HEK293 (cell line): ENCODE measurements around the gene ZNF646.
A peak's percentile ranks its signal among the peaks of the same experiment; 100 is the strongest.

Experiments used
- HIC1 ChIP-seq: fragments of 450-650 bp; formaldehyde crosslinking; IDR thresholded peaks from 2 replicates; pipeline ENCODE4 v1.5.1; 2016; ENCODE audit warnings: missing biosample characterization, missing genetic modification characterization
- OSR2 ChIP-seq: fragments of 450-650 bp; formaldehyde crosslinking; IDR thresholded peaks from 2 replicates; pipeline ENCODE4 v1.5.1; 2016; ENCODE audit warnings: missing biosample characterization, missing genetic modification characterization
- REPIN1 ChIP-seq: fragments of 450-650 bp; formaldehyde crosslinking; IDR thresholded peaks from 2 replicates; pipeline ENCODE4 v1.5.1; 2017; ENCODE audit warnings: missing biosample characterization, missing genetic modification characterization, low read depth
- SALL2 ChIP-seq: fragments of 450-650 bp; formaldehyde crosslinking; IDR thresholded peaks from 2 replicates; pipeline ENCODE4 v1.5.0; 2017; ENCODE audit warnings: missing biosample characterization, mild to moderate bottlenecking, missing genetic modification characterization, borderline replicate concordance
- TSHZ1 ChIP-seq: fragments of 450-650 bp; formaldehyde crosslinking; IDR thresholded peaks from 2 replicates; pipeline ENCODE4 v1.5.1; 2016; ENCODE audit warnings: missing biosample characterization, missing genetic modification characterization, borderline replicate concordance
- YY1 ChIP-seq: fragments of 450-650 bp; formaldehyde crosslinking; IDR thresholded peaks from 2 replicates; pipeline ENCODE4 v1.5.1; 2018; ENCODE audit warnings: missing biosample characterization, missing genetic modification characterization
- ZBTB8A ChIP-seq: fragments of 450-650 bp; formaldehyde crosslinking; IDR thresholded peaks from 2 replicates; pipeline ENCODE4 v1.5.1; 2016; ENCODE audit warnings: missing biosample characterization, missing genetic modification characterization
- ZFP41 ChIP-seq: fragments of 450-650 bp; formaldehyde crosslinking; IDR thresholded peaks from 2 replicates; pipeline ENCODE4 v1.5.1; 2016; ENCODE audit warnings: missing biosample characterization, missing genetic modification characterization, borderline replicate concordance
- ZNF133 ChIP-seq: fragments of 450-650 bp; formaldehyde crosslinking; IDR thresholded peaks from 2 replicates; pipeline ENCODE4 v1.5.1; 2016; ENCODE audit warnings: missing biosample characterization, missing genetic modification characterization
- ZNF174 ChIP-seq: fragments of 450-650 bp; formaldehyde crosslinking; IDR thresholded peaks from 2 replicates; pipeline ENCODE4 v1.5.0; 2017; ENCODE audit warnings: missing biosample characterization, mild to moderate bottlenecking, missing genetic modification characterization
- ZNF18 ChIP-seq: fragments of 450-650 bp; formaldehyde crosslinking; IDR thresholded peaks from 2 replicates; pipeline ENCODE4 v1.5.1; 2016; ENCODE audit warnings: missing biosample characterization, missing genetic modification characterization
- ZNF211 ChIP-seq: fragments of 450-650 bp; formaldehyde crosslinking; IDR thresholded peaks from 2 replicates; pipeline ENCODE4 v1.5.1; 2016; ENCODE audit warnings: low read depth, missing biosample characterization, missing genetic modification characterization
- ZNF280C ChIP-seq: fragments of 450-650 bp; formaldehyde crosslinking; IDR thresholded peaks from 2 replicates; pipeline ENCODE4 v1.5.1; 2016; ENCODE audit warnings: missing biosample characterization, missing genetic modification characterization
- ZNF292 ChIP-seq: fragments of 450-650 bp; formaldehyde crosslinking; IDR thresholded peaks from 2 replicates; pipeline ENCODE4 v1.5.1; 2016; ENCODE audit warnings: low read depth, missing biosample characterization, missing genetic modification characterization, borderline replicate concordance
- ZNF433 ChIP-seq: fragments of 450-650 bp; formaldehyde crosslinking; IDR thresholded peaks from 2 replicates; pipeline ENCODE4 v1.5.1; 2016; ENCODE audit warnings: missing biosample characterization, missing genetic modification characterization, low read depth
- ZNF514 ChIP-seq: fragments of 450-650 bp; formaldehyde crosslinking; IDR thresholded peaks from 2 replicates; pipeline ENCODE4 v1.5.1; 2016; ENCODE audit warnings: missing biosample characterization, missing genetic modification characterization
- ZNF571 ChIP-seq: fragments of 450-650 bp; formaldehyde crosslinking; IDR thresholded peaks from 2 replicates; pipeline ENCODE4 v1.5.0; 2017; ENCODE audit warnings: missing biosample characterization, missing genetic modification characterization
- ZNF654 ChIP-seq: fragments of 450-650 bp; formaldehyde crosslinking; IDR thresholded peaks from 2 replicates; pipeline ENCODE4 v1.5.1; 2016; ENCODE audit warnings: low read depth, missing biosample characterization, missing genetic modification characterization
- ZNF692 ChIP-seq: fragments of 450-650 bp; formaldehyde crosslinking; IDR thresholded peaks from 2 replicates; pipeline ENCODE4 v1.5.1; 2016; ENCODE audit warnings: missing biosample characterization, missing genetic modification characterization
- ZNF701 ChIP-seq: fragments of 450-650 bp; formaldehyde crosslinking; IDR thresholded peaks from 2 replicates; pipeline ENCODE4 v1.5.1; 2016; ENCODE audit warnings: missing biosample characterization, missing genetic modification characterization
- ZSCAN5A ChIP-seq: fragments of 450-650 bp; formaldehyde crosslinking; IDR thresholded peaks from 2 replicates; pipeline ENCODE4 v1.5.1; 2016; ENCODE audit warnings: missing biosample characterization, missing genetic modification characterization

Gene ZNF646

GRCh38 chr16:31117384-31118222 lies 43.4 kb downstream of the ZNF646 start, which contains the start of gene KAT8 (continued):
- TF ChIP-seq TSHZ1 (tag by site-specific recombination) (no peak; the same call in 1 of the 2 replicates), ZNF692 (tag by site-specific recombination) (peak; percentile 27; the same call in 1 of the 2 replicates), OSR2 (tag by site-specific recombination) (peak; percentile 9; the same call in 1 of the 2 replicates), ZNF654 (peak; percentile 37), YY1 (peak; percentile 93), ZNF514 (tag by site-specific recombination) (no peak), ZNF18 (tag by site-specific recombination) (peak; percentile 52; the same call in 1 of the 2 replicates), ZNF211 (tag by site-specific recombination) (no peak), ZNF133 (tag by site-specific recombination) (no peak), ZNF292 (tag by site-specific recombination) (0 out of 2 replicates have a peak, but pooled peaks have one; percentile 14), ZSCAN5A (tag by site-specific recombination) (no peak), ZNF571 (tag by site-specific recombination) (no peak), SALL2 (tag by site-specific recombination) (no peak), HIC1 (no peak), ZNF701 (tag by site-specific recombination) (no peak), REPIN1 (no peak), ZBTB8A (tag by site-specific recombination) (peak; percentile 78), ZFP41 (tag by site-specific recombination) (no peak), ZNF280C (tag by site-specific recombination) (no peak), ZNF174 (tag by site-specific recombination) (no peak), ZNF433 (tag by site-specific recombination) (peak; percentile 64)
